ENCODE data around the gene SRGAP2B.
"Not testable (repeated sequence)": the region's sequence is repeated elsewhere in the genome, so short reads cannot be mapped to it uniquely, and the experiment has no call there.

Gene SRGAP2B

GRCh38 chr1:144917154-144918026 lies 177.7 kb downstream of the SRGAP2B start:
- FAIRE-seq: peak; percentile 76
- not testable (repeated sequence) for DNase-seq (ENCODE audit: low spot score)

- FAIRE-seq; DNase-seq (ENCODE audit: low spot score): not testable (repeated sequence)
These were observed 181.0 kb downstream of the SRGAP2B start for GRCh38 chr1:144913977-144914734.

GRCh38 chr1:144913458-144913857 lies 181.7 kb downstream of the SRGAP2B start:
- not testable (repeated sequence) for DNase-seq (ENCODE audit: low spot score); FAIRE-seq

GRCh38 chr1:144910729-144911128 lies 184.4 kb downstream of the SRGAP2B start:
- FAIRE-seq; DNase-seq (ENCODE audit: low spot score): not testable (repeated sequence)

- not testable (repeated sequence) for DNase-seq (ENCODE audit: low spot score); FAIRE-seq
These were observed 194.3 kb downstream of the SRGAP2B start for GRCh38 chr1:144900841-144901240.

- not testable (repeated sequence) for FAIRE-seq
These were observed 200.5 kb downstream of the SRGAP2B start for GRCh38 chr1:144894454-144895201.

GRCh38 chr1:144893710-144894438 lies 201.3 kb downstream of the SRGAP2B start:
- DNase-seq (ENCODE audit: low spot score); FAIRE-seq: not testable (repeated sequence)

More at GRCh38 chr1:144894454-144895201, 200.5 kb downstream of the SRGAP2B start:
- not testable (repeated sequence) for DNase-seq (ENCODE audit: low spot score)

- FAIRE-seq; DNase-seq (ENCODE audit: low spot score): not testable (repeated sequence)
These were observed 202.1 kb downstream of the SRGAP2B start for GRCh38 chr1:144893062-144893461.

- DNase-seq (ENCODE audit: low spot score); FAIRE-seq: not testable (repeated sequence)
These were observed 205.5 kb downstream of the SRGAP2B start for GRCh38 chr1:144889450-144890115.

GRCh38 chr1:144883022-144883421 lies 212.1 kb downstream of the SRGAP2B start:
- peak; percentile 4 for DNase-seq (ENCODE audit: low spot score)
- FAIRE-seq: not testable (repeated sequence)

GRCh38 chr1:144882343-144882742 lies 212.8 kb downstream of the SRGAP2B start:
- not testable (repeated sequence) for DNase-seq (ENCODE audit: low spot score); FAIRE-seq

GRCh38 chr1:144858607-144859006 lies 236.5 kb downstream of the SRGAP2B start:
- DNase-seq (ENCODE audit: low spot score): not testable (repeated sequence)

More at GRCh38 chr1:144858607-144859006, 236.5 kb downstream of the SRGAP2B start:
- not testable (repeated sequence) for FAIRE-seq
